ENCODE measurements around the gene RNF183. TPM values are rescaled to one million over a fixed set of nuclear protein-coding genes. Genes with fewer than 3 reads are reported as not detected.

Gene RNF183
- total RNA-seq, 1 experiment from 2014 or later = 1.5 TPM

DNA sequence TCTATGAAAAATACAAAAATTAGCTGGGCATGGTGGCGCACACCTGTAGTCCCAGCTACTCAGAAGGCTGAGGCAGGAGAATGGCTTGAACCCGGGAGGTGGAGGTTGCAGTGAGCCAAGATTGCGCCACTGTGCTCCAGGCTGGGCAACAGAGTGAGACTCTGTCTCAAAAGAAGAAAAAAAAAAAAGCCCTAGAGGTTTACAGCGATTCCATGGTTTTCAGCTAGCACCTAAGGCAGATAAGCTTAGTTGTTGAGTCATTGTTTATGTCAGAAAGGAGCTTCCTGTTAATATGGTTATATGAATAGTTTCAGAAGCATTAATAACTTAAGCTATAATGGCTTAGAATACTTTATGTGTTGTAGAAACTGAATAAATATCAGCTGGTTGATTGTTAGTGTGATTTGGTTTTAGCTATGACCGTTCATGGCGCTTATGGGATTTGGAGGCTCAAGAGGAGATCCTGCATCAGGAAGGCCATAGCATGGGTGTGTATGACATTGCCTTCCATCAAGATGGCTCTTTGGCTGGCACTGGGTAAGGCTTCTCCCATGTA lies 13.0 kb downstream of the RNF183 start:
- no TSS peak for BruUV-seq (replicated peaks)
- Mint-ChIP-seq H3K9me3 (ENCODE audit: unreplicated experiment) (no peaks in the 10 kb centered on the region), H3K27ac (ENCODE audit: unreplicated experiment) (no peak overlapping the region), H3K27me3 (ENCODE audit: insufficient read depth, unreplicated experiment) (no peaks in the 10 kb centered on the region), H3K4me1 (ENCODE audit: low read depth, unreplicated experiment) (no peaks in the 10 kb centered on the region), H3K4me3 (ENCODE audit: unreplicated experiment) (no peak overlapping the region), H3K36me3 (ENCODE audit: insufficient read depth, unreplicated experiment) (peaks cover 71% of the 10 kb centered on the region)
- POLR2A ChIA-PET = no interaction called here
- Histone ChIP-seq H3K27me3 (replicated peaks; ENCODE audit: control insufficient read depth, insufficient read depth, low read length) (no peaks in the 10 kb centered on the region), H3K9me3 (no peaks in the 10 kb centered on the region), H3K4me3 (ENCODE audit: low read depth, low read length) (no peak overlapping the region), H3K4me1 (no peaks in the 10 kb centered on the region), H3K36me3 (ENCODE audit: control insufficient read depth, insufficient read depth, low read length) (peaks cover 5% of the 10 kb centered on the region)
- DNase-seq = no peak
- CTCF ChIA-PET = no interaction called here
- TF ChIP-seq, protein P1, sequence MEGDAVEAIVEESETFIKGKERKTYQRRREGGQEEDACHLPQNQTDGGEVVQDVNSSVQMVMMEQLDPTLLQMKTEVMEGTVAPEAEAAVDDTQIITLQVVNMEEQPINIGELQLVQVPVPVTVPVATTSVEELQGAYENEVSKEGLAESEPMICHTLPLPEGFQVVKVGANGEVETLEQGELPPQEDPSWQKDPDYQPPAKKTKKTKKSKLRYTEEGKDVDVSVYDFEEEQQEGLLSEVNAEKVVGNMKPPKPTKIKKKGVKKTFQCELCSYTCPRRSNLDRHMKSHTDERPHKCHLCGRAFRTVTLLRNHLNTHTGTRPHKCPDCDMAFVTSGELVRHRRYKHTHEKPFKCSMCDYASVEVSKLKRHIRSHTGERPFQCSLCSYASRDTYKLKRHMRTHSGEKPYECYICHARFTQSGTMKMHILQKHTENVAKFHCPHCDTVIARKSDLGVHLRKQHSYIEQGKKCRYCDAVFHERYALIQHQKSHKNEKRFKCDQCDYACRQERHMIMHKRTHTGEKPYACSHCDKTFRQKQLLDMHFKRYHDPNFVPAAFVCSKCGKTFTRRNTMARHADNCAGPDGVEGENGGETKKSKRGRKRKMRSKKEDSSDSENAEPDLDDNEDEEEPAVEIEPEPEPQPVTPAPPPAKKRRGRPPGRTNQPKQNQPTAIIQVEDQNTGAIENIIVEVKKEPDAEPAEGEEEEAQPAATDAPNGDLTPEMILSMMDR (IDR thresholded peaks at IDR 0.05; ENCODE audit: insufficient read depth in 1 of 2, low read depth in 1 of 2, low read length in 1 of 2, severe bottlenecking in 1 of 2, unreplicated experiment in 1 of 2) = no peak
- intact Hi-C loops (cut with micrococcal nuclease; ENCODE audit: unreplicated experiment) = no loop called here

GRCh38 chr9:113289091-113289490 lies 14.1 kb downstream of the RNF183 start:
- no peaks in the 10 kb centered on the region for H3K27me3 Mint-ChIP-seq (ENCODE audit: insufficient read depth, unreplicated experiment)

GRCh38 chr9:113281356-113281755 lies 21.8 kb downstream of the RNF183 start:
- no peaks in the 10 kb centered on the region for H3K27me3 Mint-ChIP-seq (ENCODE audit: insufficient read depth, unreplicated experiment)
- H3K4me1 Mint-ChIP-seq (ENCODE audit: low read depth, unreplicated experiment) = no peaks in the 10 kb centered on the region
- H3K4me1 ChIP-seq = no peaks in the 10 kb centered on the region
- no peak overlapping the region for H3K4me3 ChIP-seq (ENCODE audit: low read depth, low read length)
- no peak for DNase-seq
- peaks cover 4% of the 10 kb centered on the region for H3K36me3 ChIP-seq (ENCODE audit: control insufficient read depth, insufficient read depth, low read length)
- no peaks in the 10 kb centered on the region for H3K9me3 ChIP-seq
- H3K36me3 Mint-ChIP-seq (ENCODE audit: insufficient read depth, unreplicated experiment) = peaks cover 74% of the 10 kb centered on the region
- H3K27me3 ChIP-seq (replicated peaks; ENCODE audit: control insufficient read depth, insufficient read depth, low read length) = no peaks in the 10 kb centered on the region
- TF ChIP-seq, protein P1 (IDR thresholded peaks at IDR 0.05; ENCODE audit: insufficient read depth in 1 of 2, low read depth in 1 of 2, low read length in 1 of 2, severe bottlenecking in 1 of 2, unreplicated experiment in 1 of 2) = no peak
- ChIA-PET POLR2A (no interaction called here), CTCF (no interaction called here)
- H3K27ac Mint-ChIP-seq (ENCODE audit: unreplicated experiment) = no peak overlapping the region
- no TSS peak for BruUV-seq (replicated peaks)
- H3K4me3 Mint-ChIP-seq (ENCODE audit: unreplicated experiment) = no peak overlapping the region
- intact Hi-C loops (cut with micrococcal nuclease; ENCODE audit: unreplicated experiment) = no loop called here
- H3K9me3 Mint-ChIP-seq (ENCODE audit: unreplicated experiment) = no peaks in the 10 kb centered on the region

More at GRCh38 chr9:113289091-113289490, 14.1 kb downstream of the RNF183 start:
- no peaks in the 10 kb centered on the region for H3K4me1 ChIP-seq
- Mint-ChIP-seq H3K27ac (ENCODE audit: unreplicated experiment) (no peak overlapping the region), H3K4me1 (ENCODE audit: low read depth, unreplicated experiment) (no peaks in the 10 kb centered on the region), H3K9me3 (ENCODE audit: unreplicated experiment) (no peaks in the 10 kb centered on the region), H3K4me3 (ENCODE audit: unreplicated experiment) (no peak overlapping the region), H3K36me3 (ENCODE audit: insufficient read depth, unreplicated experiment) (peaks cover 80% of the 10 kb centered on the region)
- intact Hi-C loops (cut with micrococcal nuclease; ENCODE audit: unreplicated experiment) = no loop called here
- no peak overlapping the region for H3K4me3 ChIP-seq (ENCODE audit: low read depth, low read length)
- CTCF ChIA-PET = no interaction called here
- DNase-seq = no peak
- no peaks in the 10 kb centered on the region for H3K27me3 ChIP-seq (replicated peaks; ENCODE audit: control insufficient read depth, insufficient read depth, low read length)
- BruUV-seq (replicated peaks) = no TSS peak
- TF ChIP-seq, protein P1 (IDR thresholded peaks at IDR 0.05; ENCODE audit: insufficient read depth in 1 of 2, low read depth in 1 of 2, low read length in 1 of 2, severe bottlenecking in 1 of 2, unreplicated experiment in 1 of 2) = no peak
- no peaks in the 10 kb centered on the region for H3K9me3 ChIP-seq
- POLR2A ChIA-PET = no interaction called here
- H3K36me3 ChIP-seq (ENCODE audit: control insufficient read depth, insufficient read depth, low read length) = peaks cover 6% of the 10 kb centered on the region
